Body of pancreas (tissue), 4 donors: ENCODE results near the gene JMJD6.

Source experiments
- POLR2A ChIP-seq, 3 donors: fragments of 450-650 bp; IDR thresholded peaks; one replicate each; pipeline ENCODE4 v1.6.1; 2016; ENCODE audit warnings: antibody characterized with exemption in 3 of 3, mild to moderate bottlenecking in 2 of 3
- TF ChIP-seq, protein P1 (sequence below), 7 experiments: fragments of 450-650 bp in 4 of 7; fragments of 200-600 bp in 3 of 7; sonication (generic) in 3 of 7; IDR thresholded peaks; one replicate each; pipeline ENCODE4 v1.5.1; 2016 to 2019; ENCODE audit warnings: antibody characterized with exemption in 7 of 7

DNA sequence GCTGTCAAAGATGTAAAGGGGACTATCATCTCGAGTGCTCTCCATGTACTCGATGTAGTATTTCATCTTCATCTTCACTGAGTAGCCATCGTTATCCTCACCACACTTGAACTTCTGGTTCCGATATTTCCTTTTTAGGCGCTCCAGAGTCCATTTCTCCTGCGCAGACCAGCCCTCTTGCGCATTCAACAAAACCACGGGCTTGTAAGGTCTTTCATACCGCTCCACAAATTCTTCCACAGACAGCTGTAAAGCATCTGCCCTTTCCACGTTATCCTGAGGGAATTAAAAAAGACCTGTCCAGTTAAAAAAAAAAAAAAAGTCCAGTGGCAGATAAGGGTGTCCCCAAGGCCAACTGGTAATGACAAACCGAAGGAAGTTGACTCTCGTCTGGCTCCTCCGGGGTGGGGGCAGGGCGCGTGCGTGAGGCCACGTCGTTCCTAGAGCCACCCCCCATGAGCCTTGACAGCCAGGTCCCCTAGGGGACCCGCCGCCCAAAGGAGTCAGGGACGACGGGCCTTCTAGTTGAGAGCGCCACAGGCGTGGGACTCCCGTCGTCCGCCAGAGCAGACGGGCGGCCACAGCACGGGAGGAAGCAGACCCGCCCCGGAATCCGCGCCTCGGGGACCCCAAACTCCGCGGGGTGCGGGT lies 701 bp downstream of the JMJD6 start:
- TF ChIP-seq, protein P1, sequence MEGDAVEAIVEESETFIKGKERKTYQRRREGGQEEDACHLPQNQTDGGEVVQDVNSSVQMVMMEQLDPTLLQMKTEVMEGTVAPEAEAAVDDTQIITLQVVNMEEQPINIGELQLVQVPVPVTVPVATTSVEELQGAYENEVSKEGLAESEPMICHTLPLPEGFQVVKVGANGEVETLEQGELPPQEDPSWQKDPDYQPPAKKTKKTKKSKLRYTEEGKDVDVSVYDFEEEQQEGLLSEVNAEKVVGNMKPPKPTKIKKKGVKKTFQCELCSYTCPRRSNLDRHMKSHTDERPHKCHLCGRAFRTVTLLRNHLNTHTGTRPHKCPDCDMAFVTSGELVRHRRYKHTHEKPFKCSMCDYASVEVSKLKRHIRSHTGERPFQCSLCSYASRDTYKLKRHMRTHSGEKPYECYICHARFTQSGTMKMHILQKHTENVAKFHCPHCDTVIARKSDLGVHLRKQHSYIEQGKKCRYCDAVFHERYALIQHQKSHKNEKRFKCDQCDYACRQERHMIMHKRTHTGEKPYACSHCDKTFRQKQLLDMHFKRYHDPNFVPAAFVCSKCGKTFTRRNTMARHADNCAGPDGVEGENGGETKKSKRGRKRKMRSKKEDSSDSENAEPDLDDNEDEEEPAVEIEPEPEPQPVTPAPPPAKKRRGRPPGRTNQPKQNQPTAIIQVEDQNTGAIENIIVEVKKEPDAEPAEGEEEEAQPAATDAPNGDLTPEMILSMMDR (IDR thresholded peaks at IDR 0.05), result no peak
- TF ChIP-seq POLR2A (IDR thresholded peaks at IDR 0.05), result no peak
